NCI-H1105 treated with DMSO at 0.1 percent for 48 hours (cell line): ENCODE results near the gene CYB5B.
A peak's percentile ranks its signal among the peaks of the same experiment; 100 is the strongest.

Experiments
- DNase-seq: peaks from one replicate; lab custom pipeline; 2025; lab: John Stamatoyannopoulos, UW

Gene CYB5B

DNA sequence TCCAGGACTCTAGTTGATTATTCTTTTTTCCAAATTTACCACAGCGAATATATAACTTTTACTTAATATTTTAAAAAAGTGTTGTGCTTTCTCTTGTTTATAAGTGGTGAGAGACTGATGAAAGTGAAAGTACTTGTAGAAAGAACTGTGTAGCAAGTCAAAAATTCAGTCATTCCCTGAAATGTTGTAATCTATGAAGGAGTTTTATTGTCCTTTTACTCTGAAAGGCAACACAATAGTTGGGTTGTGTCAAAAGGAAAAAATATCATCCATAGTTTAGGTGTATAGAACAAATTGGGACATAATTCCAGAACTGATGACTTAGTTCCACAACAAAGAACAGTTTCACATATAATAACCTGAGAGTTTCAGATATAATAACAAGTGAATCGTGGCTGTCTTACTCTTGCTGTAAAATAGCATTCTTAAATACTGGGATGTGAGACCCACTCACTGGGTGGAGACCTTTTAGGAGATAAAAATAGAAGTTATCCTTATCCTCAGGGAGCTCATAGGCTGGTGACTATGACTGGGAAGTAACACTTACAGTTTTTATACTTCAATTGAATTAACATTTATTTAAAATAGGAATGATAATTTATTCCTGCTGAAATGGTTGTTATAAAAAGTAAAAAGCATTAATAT lies 20.6 kb downstream of the CYB5B start:
- no peak for DNase-seq

DNA sequence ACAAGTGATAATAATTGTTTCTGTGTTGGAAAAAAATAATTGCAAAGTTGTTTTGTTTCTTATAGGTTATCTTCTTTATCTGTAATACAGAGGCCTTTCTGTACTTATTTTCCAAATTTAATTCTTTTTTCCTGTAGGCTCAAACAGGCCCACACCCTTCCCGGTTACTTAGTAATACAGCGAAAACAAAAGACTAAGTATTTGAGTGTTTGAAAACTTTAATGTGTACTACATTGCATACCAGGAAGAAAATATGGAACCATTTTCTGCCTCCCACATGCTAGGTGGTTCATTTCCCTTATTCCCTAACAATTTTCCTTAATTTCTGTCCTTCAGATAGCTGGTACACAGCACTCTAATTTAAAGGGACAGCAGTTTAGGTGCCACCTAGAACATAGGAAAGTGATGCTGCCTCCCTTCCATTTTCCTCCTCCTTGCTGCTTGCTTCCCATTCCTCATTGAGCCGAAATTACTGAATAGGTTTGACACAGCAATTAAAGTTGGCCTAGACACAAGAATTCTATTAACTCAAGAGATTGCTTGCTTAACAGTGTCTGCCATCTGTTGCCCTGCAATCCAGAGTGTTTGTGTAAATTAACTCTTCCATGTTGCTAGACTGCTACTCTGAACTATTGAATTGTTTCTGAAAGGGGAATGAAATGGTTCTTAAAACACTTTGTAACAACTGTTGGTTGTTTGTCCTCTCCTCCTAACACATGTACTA lies 24.2 kb downstream of the CYB5B start:
- DNase-seq: peak; percentile 86

DNA sequence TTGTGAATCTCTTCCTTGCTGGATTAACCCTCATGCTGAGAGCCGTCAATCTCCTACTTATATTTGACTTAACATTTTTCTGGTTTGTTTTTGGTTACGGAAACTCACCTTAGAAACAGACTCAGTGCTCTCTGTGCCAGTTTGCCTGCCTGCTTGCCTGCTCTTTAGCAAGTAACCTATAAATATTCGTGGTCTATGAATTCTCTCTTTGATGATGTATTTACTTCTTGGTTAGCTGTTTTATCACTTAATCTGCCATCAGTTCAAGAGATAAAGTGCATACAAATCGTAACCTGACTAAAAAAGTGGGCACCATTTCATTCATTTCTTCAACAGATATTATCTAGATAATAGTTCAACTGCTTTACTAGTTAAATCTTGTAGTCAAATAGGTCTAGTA lies 26.7 kb downstream of the CYB5B start:
- no peak for DNase-seq

DNA sequence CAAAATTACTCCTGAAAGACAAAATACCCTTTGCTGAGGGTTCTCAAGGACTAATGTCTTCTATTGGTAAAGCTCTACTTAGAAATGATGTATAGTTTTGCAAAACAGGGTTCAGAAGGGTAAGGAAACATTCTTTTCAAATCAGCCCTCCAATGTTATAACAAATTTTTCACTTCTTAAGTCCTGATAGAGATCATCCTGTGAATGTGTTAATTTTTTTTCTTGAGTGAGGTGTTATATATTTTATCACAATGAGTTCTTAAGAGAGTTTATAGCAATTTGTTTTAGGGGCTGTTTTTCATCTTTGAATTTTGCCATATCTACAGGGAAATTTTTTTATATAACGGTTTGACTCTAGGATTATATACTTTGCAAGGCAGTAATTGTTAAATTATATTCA lies 29.5 kb downstream of the CYB5B start:
- no peak for DNase-seq

DNA sequence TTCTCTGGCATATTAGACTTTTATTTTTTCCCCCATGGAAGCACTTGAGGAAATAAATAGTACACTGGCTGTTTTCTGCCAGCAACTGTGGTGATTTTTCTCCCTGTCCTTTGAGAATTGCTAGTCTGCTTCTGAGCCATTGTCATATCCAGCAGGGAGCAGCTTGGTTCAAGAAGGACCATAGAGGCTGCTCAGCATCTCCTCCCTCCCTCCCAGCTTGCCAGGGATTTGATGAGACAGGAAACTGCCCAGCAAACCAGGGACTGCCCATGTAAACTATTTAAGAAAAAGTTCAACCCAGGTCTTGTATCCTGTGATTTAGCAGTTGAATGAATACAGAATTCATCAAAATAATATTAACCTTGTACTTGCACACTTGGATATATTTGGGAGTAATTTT lies 39.5 kb downstream of the CYB5B start:
- no peak for DNase-seq

DNA sequence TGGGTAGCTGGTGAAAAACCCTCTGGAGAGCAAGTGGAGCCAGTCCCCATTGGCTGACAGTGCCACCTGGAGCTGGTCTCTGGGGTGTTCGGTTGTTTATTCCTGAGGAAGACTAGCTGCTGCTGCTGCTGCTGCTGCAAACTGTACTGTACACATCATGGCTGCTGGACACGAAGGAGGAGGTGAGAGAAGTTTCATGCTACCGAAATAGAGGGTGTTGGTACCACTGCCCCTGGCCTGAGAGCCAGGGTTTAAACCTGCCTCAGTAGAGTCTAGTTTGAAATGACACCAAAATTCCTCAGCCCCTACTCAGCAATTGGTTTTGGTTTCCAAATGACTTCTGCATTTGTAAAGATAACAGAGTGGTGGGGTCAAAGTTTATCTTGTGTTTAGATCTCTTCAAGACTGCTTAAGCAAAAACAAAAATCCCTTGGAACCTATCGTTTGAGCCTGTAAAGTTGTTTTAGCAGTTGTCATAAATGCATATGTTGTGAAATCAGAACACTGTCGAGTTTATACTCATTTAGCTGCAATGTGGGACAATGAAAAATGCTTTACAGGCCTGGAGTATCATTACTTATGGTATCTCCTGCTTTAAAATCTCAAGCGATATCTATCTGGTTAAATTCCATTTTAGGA lies 40.8 kb downstream of the CYB5B start:
- no peak for DNase-seq

DNA sequence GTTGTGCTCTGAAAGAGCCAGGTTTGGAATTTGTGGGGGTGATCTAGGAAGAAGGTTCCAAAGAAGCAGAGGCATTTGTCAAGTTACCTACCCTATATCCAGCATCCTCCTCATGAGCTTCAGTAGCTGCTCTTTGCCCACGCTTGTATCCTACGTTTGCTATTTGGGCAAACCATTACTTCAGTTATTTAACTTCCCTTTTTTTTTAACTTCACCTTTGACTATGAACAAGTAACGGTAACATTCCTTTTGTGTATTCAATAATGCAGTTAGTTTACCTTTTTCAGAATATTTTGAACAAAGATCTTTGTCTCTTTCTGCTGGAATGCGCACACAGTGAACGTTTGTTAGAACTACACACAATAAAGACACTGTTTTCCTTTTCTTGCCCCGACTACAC lies 41.5 kb downstream of the CYB5B start:
- no peak for DNase-seq

DNA sequence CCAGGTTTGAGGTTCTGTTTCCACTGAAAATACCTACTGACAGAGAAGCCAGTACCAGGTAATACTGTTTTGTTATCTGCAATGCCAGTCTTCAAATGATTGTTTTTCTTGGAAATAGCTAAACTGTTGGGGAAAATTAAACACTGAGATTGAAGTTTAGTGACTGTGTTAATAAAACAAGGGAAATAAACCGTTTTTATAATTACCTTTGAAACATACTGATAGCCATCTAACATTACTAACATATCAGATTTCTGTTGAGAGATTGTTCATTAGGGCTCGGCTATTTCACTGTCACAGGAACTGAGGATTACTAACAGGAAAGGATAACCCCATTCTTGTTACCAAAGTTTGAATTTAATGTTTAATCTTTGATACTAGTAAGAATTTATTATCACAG lies 42.1 kb downstream of the CYB5B start:
- no peak for DNase-seq

DNA sequence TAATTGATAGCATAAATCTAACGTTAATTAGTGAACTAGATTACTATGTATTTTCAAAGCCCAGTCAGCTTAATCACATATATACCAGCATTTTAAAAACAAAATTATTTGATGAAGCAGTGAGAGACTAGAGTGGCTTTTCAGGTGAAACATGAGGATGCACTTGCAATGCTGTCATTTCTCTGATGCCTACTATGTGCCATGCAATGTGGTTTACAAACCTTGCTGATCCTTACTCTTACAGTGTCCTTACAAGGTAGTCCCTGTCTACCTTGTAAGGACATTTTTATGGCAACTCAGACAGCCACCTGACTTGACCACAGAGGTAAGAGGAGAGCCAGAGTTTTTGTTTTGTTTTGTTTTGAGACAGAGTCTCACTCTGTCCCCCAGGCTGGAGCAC lies 42.7 kb downstream of the CYB5B start:
- DNase-seq: no peak

DNA sequence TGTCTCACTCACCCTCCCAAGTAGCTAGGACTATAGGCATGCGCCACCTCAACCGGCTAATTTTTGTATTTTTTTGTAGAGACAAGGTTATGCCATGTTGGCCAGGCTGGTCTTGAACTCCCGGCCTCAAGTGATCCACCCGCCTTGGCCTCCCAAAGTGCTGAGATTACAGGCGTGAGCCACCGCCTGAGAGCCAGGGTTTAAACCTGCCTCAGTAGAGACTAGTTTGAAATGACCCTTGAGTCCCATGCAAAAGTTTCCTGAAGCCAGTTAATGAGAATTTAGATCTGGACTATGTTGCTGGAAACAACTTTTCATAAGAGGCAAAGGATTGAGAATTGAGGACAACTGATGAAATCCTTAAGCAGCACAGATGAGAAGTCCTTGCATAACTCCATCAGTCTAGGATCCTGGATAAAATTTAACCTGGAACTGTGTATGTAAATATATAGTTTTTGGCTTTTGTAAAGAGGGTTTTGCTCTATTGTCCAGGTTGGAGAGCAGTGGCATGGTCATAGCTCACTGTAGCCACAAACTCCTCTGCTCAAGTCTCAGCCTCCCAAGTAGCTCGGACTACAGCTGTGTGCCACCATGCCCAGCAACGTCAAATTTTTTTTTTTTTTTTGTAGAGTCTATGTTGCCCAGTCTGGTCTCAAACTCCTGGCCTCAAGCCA lies 43.2 kb downstream of the CYB5B start:
- DNase-seq: no peak

DNA sequence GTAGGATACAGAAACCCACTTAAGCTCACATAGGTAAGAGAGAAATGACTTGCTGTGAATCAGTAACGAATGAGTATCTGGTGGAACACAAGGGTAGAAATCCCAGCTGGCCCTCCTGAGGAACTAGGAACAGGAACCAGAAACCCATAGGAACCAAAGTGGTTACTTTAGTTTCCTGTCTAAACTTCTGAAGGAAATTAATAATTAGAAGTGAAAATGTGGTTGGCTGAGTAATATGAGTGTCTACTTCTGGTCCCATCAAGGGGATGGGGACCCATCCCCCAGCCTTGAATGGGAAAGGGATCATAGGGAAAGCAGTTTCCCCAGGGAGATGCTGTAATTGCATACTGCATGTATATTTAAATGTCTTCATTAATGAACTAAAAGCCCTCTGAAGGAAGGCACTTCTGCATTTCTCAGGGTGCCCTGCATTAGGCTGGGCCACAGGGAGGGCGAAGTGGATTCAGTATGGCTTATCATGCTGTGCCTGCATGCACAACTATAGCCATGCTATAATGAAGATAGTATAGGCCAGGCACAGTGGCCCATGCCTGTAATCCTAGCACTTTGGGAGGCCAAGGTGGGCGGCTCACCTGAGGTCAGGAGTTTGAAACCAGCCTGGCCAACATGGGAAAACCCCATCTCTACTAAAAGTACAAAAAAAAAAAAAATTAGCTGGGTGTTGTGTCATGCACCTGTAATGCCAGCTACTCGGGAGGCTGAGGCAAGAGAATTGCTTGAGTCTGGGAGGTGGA lies 45.6 kb downstream of the CYB5B start:
- no peak for DNase-seq

DNA sequence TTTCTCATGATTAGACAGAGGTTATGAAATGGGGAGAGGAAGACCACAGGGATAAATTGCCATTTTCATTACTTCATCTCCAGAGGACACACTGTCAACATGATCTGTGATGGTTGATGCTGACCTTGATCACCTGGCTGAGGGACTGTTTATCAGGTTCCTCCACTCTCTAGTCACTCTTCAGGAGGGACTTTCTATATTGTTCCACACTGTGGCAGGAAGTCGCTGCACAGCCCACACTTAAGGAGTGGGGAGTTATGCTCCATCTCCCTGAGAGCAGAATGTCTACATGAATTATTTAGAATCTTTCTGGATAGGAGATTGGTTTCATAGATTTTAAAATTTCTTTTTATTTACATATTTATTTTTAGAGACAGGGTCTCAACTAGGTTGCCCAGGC lies 46.7 kb downstream of the CYB5B start:
- DNase-seq: no peak

DNA sequence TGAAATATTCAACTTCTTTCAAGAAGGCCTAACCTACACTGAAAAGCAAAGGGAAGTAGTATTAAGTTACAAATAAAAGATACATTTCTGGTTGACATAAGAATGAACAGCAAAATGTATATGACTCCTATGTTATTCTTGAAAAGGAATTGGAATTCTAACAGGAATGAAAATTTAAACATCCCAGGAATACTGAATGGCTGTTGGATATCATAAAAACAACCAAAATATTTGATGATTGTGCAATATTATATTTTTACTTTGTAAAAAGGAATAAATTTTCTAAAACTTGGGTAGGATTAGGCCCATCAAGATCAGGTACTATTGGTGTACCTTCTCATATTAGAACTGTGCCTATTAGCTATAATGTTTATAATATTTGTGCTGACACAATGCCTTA lies 50.0 kb downstream of the CYB5B start:
- DNase-seq: no peak

DNA sequence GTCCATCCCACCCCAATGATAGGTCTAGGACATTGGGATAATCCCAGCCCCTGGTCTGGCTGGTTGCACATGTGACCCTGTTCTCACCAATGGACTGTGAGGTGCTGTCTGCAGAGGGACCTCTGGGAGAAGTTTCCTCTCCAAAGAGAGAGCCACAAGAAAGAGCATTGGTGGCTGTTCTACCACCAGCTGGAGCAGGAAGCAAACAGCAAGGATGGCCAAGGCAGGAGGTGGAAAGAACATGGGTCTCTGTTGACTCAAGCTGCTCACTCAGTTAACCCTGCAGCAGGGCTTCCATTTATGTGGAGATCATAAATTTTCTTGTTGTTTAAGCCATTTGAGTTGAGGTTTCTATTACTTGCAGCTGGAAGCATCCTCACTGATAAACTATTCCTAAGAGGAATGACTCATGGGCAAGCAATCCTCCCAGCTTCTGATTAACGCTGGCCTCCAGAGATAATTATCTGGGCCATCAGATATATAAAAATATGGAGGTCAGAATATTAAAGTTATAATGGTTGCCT lies 52.6 kb downstream of the CYB5B start:
- DNase-seq: no peak

DNA sequence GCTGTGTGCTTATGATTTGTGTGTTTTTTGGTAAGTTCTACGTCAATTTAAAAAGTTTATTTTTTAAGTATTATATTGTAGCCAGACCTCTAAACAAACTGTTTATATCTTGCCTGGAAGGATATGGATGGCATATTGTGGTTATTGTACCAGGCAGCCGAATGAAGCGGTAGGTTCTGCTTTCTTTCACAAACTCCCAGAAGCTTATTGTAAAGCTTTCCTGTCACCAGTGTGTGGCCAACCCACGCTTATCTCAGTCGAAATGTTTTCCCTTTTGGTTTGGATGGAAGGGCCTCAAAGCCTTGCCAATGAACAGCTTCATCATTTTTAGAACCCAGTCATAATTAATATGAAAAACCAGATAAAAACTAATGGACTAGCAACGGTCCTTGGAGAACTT lies 53.1 kb downstream of the CYB5B start:
- DNase-seq: no peak

DNA sequence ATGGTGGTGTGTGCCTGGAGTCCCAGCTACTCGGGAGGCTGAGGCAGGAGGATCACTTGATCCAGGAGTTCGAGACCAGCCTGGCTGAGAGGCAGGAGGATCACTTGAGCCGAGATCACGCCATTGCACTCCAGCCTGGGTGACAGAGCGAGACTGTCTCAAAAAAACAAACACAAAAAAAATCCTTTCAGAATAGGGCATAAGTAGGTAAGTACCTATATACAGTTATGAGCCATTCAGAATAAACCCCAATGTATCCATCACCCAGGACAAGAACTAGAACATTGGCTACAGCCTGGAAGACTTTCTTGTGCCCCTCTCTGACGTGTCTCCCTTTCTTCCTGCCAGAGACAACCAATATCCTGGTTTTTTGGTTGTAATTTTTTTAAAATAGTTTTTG lies 54.3 kb downstream of the CYB5B start:
- no peak for DNase-seq

DNA sequence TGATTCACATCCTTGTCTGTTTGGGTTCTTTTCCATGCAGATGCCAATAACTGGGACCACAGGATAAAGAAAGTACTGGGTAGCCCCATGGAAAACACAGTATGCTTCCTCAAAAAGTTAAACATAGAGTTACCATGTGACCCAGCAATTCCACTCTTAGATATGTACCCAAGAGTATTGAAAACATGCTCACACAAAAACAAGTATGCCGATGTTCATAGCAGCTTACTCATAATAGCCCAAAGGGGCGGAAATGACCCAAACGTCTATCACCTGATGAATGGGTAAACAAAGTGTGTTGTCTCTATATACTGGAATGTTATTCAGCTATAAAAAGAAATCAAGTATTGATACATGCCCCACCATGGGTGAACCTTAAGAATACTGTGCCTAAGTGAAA lies 55.4 kb downstream of the CYB5B start:
- DNase-seq: no peak

DNA sequence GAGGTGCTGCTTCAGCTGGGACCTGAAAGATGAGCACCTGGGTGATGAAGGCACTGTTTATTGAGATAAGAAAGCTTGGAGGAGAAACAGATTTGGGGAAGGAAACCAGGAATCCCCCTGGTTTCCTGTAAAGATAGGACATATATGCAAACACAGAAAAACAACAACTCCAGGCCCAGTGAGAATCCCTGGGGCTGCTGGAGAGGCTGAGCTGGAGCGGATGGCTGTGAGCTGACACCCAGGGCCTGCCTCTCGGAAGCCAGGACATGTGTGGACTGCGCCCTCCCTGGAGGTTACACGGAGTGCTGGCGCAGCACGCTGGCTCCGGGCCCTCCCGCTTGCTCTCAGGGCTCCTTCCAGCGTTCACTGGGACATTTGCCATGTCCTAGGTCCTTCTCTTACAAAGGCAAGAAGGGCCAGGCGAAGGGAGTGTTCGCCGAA lies 57.5 kb downstream of the CYB5B start:
- DNase-seq: peak; percentile 35

DNA sequence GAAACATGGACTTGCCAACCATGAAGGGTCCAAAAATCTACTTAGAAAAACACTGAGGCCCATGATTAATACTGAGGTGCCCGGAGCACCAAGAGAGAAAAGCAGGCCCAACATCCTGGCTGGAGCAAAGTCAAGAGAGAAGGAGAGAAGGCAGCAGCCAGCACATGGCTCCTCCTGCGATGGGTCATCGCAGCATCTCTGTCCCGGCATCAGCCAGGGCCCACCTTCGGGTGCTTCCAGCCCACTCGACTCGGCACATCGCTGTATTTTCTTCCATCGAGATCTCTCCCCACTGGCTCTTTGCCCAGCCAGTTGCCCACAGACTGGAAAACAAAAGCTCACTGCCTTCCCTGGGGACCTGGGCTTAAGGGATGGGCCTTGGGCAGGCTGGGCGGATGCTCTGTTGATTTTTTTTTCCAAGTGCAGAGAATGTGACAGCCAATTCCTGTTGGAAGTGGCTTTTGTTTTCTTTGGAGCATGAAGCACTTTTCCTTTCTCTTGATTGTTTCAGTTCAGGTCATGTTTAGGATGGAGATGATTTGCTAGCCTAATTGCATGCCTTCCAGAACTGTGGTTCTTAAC lies 58.1 kb downstream of the CYB5B start:
- peak; percentile 73 for DNase-seq

DNA sequence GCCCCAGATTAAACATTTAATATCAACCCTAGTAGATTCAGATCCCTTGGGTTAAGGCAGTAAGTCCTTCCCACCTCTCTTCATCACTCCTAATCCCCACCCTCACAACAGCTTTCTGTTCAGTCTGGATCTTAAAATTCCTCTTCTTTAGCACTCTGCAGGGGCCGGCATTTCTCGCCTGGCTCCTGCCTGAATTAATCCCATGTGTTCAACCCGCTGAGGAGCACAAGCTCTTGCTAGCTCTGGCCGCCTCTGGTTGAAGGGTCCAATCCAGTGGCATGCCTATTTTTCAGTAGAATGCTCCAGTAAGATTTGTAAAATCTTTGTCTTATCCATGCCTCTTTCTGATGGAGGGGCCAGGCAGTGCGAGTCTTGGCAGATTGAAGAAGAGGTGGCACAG lies 59.2 kb downstream of the CYB5B start:
- no peak for DNase-seq

DNA sequence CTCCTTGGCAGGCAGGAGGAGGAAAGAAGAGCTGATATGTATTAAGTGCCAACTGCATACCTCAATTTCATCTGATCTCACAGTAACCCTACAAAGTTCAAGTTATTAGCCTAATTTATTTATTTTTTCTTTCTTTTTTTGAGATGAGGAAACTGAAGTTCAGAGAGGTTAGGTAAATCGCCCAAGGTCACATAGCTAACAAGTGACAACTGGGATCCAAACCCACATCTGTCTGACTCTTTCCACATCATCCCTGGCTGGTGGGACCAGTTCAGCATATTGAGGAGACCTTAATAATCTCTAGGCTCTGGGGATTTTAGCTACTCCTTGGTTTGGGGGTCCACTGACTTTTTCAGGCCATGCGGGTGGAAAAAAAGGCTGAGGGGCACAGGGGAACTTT lies 60.9 kb downstream of the CYB5B start:
- no peak for DNase-seq

DNA sequence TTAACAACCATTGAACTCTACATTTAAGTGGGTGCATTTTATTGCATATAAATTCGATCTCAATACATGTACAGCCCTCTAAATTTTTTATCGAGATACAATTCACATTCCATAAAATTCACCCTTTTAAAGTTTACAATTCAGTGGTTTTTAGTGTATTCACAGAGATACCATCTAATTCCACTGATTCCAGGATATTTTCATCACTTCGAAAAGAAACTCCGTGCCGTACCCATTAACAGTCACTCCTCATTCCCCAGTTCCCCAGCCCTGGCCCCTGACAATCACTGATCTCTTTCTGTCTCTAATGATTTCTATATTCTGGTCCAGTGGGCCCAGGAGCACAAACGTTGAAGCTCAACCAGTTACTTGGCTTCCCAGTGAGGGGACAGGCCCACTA lies 61.4 kb downstream of the CYB5B start:
- DNase-seq: no peak
